ENCODE data around the gene HOMER1.
"Not testable (repeated sequence)": the region's sequence is repeated elsewhere in the genome, so short reads cannot be mapped to it uniquely, and the experiment has no call there.

The HOMER1 gene

GRCh38 chr5:79407591-79407990 is 106.3 kb downstream of the HOMER1 start:
- no peak for DNase-seq

GRCh38 chr5:79401216-79401615 is 112.7 kb downstream of the HOMER1 start:
- DNase-seq: no peak

- DNase-seq: no peak
These were observed 114.9 kb downstream of the HOMER1 start for GRCh38 chr5:79399046-79399445.

GRCh38 chr5:79397080-79397479 is 116.9 kb downstream of the HOMER1 start:
- DNase-seq: no peak

- no peak for DNase-seq
These were observed 117.7 kb downstream of the HOMER1 start for GRCh38 chr5:79396265-79396664.

- DNase-seq: no peak
These were observed 118.6 kb downstream of the HOMER1 start for GRCh38 chr5:79395296-79395695.

- DNase-seq: no peak
These were observed 121.2 kb downstream of the HOMER1 start for GRCh38 chr5:79392776-79393175.

GRCh38 chr5:79386679-79387078 is 127.3 kb downstream of the HOMER1 start:
- DNase-seq: no peak

GRCh38 chr5:79385126-79385525 is 128.8 kb downstream of the HOMER1 start:
- DNase-seq: not testable (repeated sequence)

- DNase-seq: no peak
These were observed 135.3 kb downstream of the HOMER1 start for GRCh38 chr5:79378510-79379186.

GRCh38 chr5:79357398-79357797 is 156.5 kb downstream of the HOMER1 start:
- no peak for DNase-seq

GRCh38 chr5:79349881-79350280 is 164.1 kb downstream of the HOMER1 start:
- no peak for DNase-seq

- no peak for DNase-seq
These were observed 164.9 kb downstream of the HOMER1 start for GRCh38 chr5:79349047-79349446.

GRCh38 chr5:79346420-79346824 is 167.5 kb downstream of the HOMER1 start:
- no peak for DNase-seq

GRCh38 chr5:79333852-79334557 is 179.9 kb downstream of the HOMER1 start:
- DNase-seq: no peak

- no peak for DNase-seq
These were observed 183.9 kb downstream of the HOMER1 start for GRCh38 chr5:79330071-79330470.

- no peak for DNase-seq
These were observed 184.5 kb downstream of the HOMER1 start for GRCh38 chr5:79329453-79329852.

All from CD4-positive, alpha-beta T cell treated with Interleukin-17A for 1 hour (primary cell).